GM12878 (cell line): Measurements from ENCODE around the gene KEL. TPM values are rescaled to one million over a fixed set of nuclear protein-coding genes. Genes with fewer than 3 reads are reported as not detected.

Experiments
- ATAC-seq: fragments of 200-7000 bp; cut with Tn5 transposase; 3 replicates; pipeline ENCODE4 v1.9.1; 2020; ENCODE audit warnings: mild to moderate bottlenecking, moderate library complexity
- BruUV-seq: library from RNA; stranded (reverse); fragments of 400-500 nt; replicated peaks from 2 replicates; lab custom pipeline; 2021; lab: Mats Ljungman, UMichigan
- CTCF ChIA-PET: fragments of 300-600 bp; sonication (Branson Sonifier 250); formaldehyde crosslinking; extraction: SDS; loops from one replicate; lab custom pipeline; 2021; ENCODE audit warnings: inconsistent platforms; lab: Yijun Ruan, JAX
- POLR2A ChIA-PET: fragments of 350-600 bp; formaldehyde crosslinking; extraction: SDS; loops from one replicate; lab custom pipeline; 2021; ENCODE audit warnings: inconsistent platforms; lab: Charles Lee
- RAD21 ChIA-PET: fragments of 300-600 bp; sonication (Branson Sonifier 250); formaldehyde crosslinking; loops from one replicate; lab custom pipeline; 2023; ENCODE audit warnings: antibody characterized with exemption; ENCODE audit not compliant: unreplicated experiment; lab: Charles Lee
- SMC1A ChIA-PET: fragments of 300-600 bp; sonication (Branson Sonifier 250); formaldehyde crosslinking; loops from one replicate; lab custom pipeline; 2023; ENCODE audit not compliant: unreplicated experiment, uncharacterized antibody; lab: Charles Lee
- DNase-seq: peaks from one replicate; pipeline ENCODE4 v3.0.0-alpha.2; 2011; ENCODE audit warnings: low read depth, low spot score
- FAIRE-seq: peaks from 3 replicates; lab custom pipeline; 2011; peaks lifted over from hg19 to GRCh38; lab: Jason Lieb, UNC
- H2AFZ ChIP-seq: 2 replicates; pipeline ENCODE4 v1.6.0; 2011; ENCODE audit warnings: low read depth, low read length, control low read depth; ENCODE audit not compliant: control insufficient read depth
- H3K27ac ChIP-seq: 2 replicates; pipeline ENCODE4 v1.5.1; 2011; ENCODE audit warnings: control low read depth; ENCODE audit not compliant: control insufficient read depth, insufficient read depth
- H3K27me3 ChIP-seq, 2 experiments: replicated peaks in 1 of 2; 2 replicates each; pipeline versions ENCODE4 v1.6.0 to v1.6.1; 2011; ENCODE audit warnings: low read length in 1 of 2; ENCODE audit not compliant: control insufficient read depth in 2 of 2, insufficient read depth in 2 of 2
- H3K36me3 ChIP-seq, 2 experiments: 2 replicates each; pipeline ENCODE4 v1.5.1; 2011; ENCODE audit warnings: low read length in 1 of 2; ENCODE audit not compliant: control insufficient read depth in 2 of 2, insufficient read depth in 2 of 2
- H3K4me1 ChIP-seq: 2 replicates; pipeline ENCODE4 v1.6.1; 2011; ENCODE audit warnings: mild to moderate bottlenecking, low read length, moderate library complexity, mixed read lengths; ENCODE audit not compliant: control insufficient read depth, insufficient read depth
- H3K4me2 ChIP-seq: 2 replicates; pipeline ENCODE4 v1.6.0; 2011; ENCODE audit warnings: control low read depth; ENCODE audit not compliant: control insufficient read depth, insufficient read depth
- H3K4me3 ChIP-seq: fragments of 200-600 bp; sonication (generic); 2 replicates; pipeline ENCODE4 v1.5.1; 2016
- H3K79me2 ChIP-seq: 2 replicates; pipeline ENCODE4 v1.6.0; 2011; ENCODE audit warnings: low read length; ENCODE audit not compliant: control insufficient read depth, insufficient read depth
- H3K9ac ChIP-seq: 2 replicates; pipeline ENCODE4 v1.8.0; 2011; ENCODE audit warnings: low read length, control low read depth, mixed read lengths; ENCODE audit not compliant: control insufficient read depth, insufficient read depth
- H3K9me3 ChIP-seq: replicated peaks from 3 replicates; pipeline ENCODE4 v1.5.1; 2011; ENCODE audit warnings: mild to moderate bottlenecking, low read length; ENCODE audit not compliant: control insufficient read depth, insufficient read depth
- H4K20me1 ChIP-seq: 2 replicates; pipeline ENCODE4 v1.6.0; 2011; ENCODE audit not compliant: control insufficient read depth, insufficient read depth
- SIN3A ChIP-seq: IDR thresholded peaks from 2 replicates; pipeline ENCODE4 v1.6.1; 2012; ENCODE audit warnings: low read depth, low read length, improper control_type of control experiment
- SMAD1 ChIP-seq: fragments of 450-650 bp; IDR thresholded peaks from 2 replicates; pipeline ENCODE4 v1.6.1; 2018; ENCODE audit warnings: mild to moderate bottlenecking, low read depth; ENCODE audit not compliant: partially characterized antibody
- SREBF1 ChIP-seq: IDR thresholded peaks from 2 replicates; pipeline ENCODE4 v1.6.1; 2012; ENCODE audit warnings: mild to moderate bottlenecking, low read length
- WGBS: methylation state at CpG from one replicate; pipeline ENCODE4 v1.1.6; 2016; ENCODE audit warnings: low lambda C conversion rate; ENCODE audit not compliant: insufficient replicate concordance, insufficient coverage; ENCODE audit errors: missing lambda C conversion rate; 5-methylcytosine and 5-hydroxymethylcytosine counted together
- in situ Hi-C: fragments of 300-500 bp; cut with MboI; formaldehyde crosslinking; loops from 9 replicates; pipeline ENCODE4 v1.14.3; 2018; ENCODE audit warnings: mixed read lengths
- intact Hi-C: fragments of 100-400 bp; cut with micrococcal nuclease; formaldehyde crosslinking; loops from one replicate; pipeline ENCODE4 v1.14.2; 2022; ENCODE audit not compliant: unreplicated experiment
- polyA plus RNA-seq, 11 experiments: library from polyadenylated mRNA; depleted of rRNA in 4 of 11; unstranded in 6 of 11; stranded (reverse) in 5 of 11; fragments of >200 nt; fragmentation: Nextera tagmentation in 4 of 11; fragmentation: Illumina TruSeq in 1 of 11; extraction: Ambion mirVana in 4 of 11; extraction: Trizol in 1 of 11; gene quantifications; 1 replicate in 1 of 11; 2 replicates in 10 of 11; pipeline versions ENCODE4 v1.2.1 to v1.2.3, GENCODE V29; 2011 to 2016; ENCODE audit warnings: inconsistent platforms in 2 of 11, missing spikeins in 2 of 11, low read depth in 1 of 11
- total RNA-seq, 4 experiments: library from RNA; depleted of rRNA in 3 of 4; stranded (reverse); fragments of >200 nt in 3 of 4; fragmentation: Illumina TruSeq in 1 of 4; extraction: Trizol in 1 of 4; gene quantifications; 2 replicates each; pipeline versions ENCODE4 v1.2.1 to v1.2.3, GENCODE V29; 2013 to 2021
- TF ChIP-seq, protein P1 (sequence below): fragments of 450-650 bp; IDR thresholded peaks from 2 replicates; pipeline ENCODE4 v1.6.1; 2018; ENCODE audit warnings: borderline replicate concordance, mild to moderate bottlenecking; ENCODE audit not compliant: partially characterized antibody
- TF ChIP-seq, protein P2 (sequence below): IDR thresholded peaks from 2 replicates; pipeline ENCODE4 v1.6.1; 2012; ENCODE audit warnings: low read length, inconsistent platforms
- TF ChIP-seq, protein P3 (sequence below): fragments of 450-650 bp; IDR thresholded peaks from 2 replicates; pipeline ENCODE4 v1.6.1; 2017; ENCODE audit warnings: mild to moderate bottlenecking, moderate library complexity

KEL gene
- total and polyA plus RNA-seq, 10 of the 15 experiments (the other 5 are each of a cell fraction or from before 2014, with no cell fraction given): 0.10 to 0.73 (median 0.23) TPM; not detected in 2

DNA sequence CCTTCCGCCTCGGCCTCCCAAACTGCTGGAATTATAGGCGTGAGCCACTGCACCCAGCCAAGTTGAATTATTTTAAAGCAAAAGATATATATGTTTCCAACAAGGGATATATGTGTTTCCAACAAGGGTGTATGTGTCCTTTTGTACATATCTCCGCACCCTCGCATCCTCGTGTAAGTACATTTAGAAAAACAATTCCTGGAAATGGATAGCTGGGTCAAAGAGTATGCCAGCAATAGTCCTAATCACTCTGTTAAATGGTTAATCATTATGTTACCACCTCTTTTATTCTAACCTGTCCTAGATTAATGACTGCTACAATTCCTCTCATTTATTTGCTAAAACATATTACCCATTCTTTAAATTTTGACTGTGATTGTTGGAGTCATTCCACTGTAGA lies 36.8 kb upstream of the KEL start:
- no TSS peak for BruUV-seq
- ATAC-seq (no peak), DNase-seq (no peak), FAIRE-seq (no peak)
- Histone ChIP-seq H3K9ac (no peak overlapping the region), H3K27me3 (no peaks in the 10 kb centered on the region), H4K20me1 (no peaks in the 10 kb centered on the region), H3K36me3 (no peaks in the 10 kb centered on the region), H3K4me1 (no peaks in the 10 kb centered on the region), H3K4me2 (no peak overlapping the region), H3K9me3 (no peaks in the 10 kb centered on the region; the same call in 2 of the 3 replicates), H2AFZ (no peak overlapping the region), H3K4me3 (no peak overlapping the region), H3K27ac (no peak overlapping the region), H3K79me2 (no peaks in the 10 kb centered on the region)
- ChIA-PET RAD21 (interaction anchor here (0.8 to 2.2 kb wide), 4 partner anchors 126 to 367 kb away, joined by 3 to 11 read pairs (median 4); no protein-coding TSS in a partner anchor), CTCF (interaction anchor here (0.8 to 19.2 kb wide), 10 partner anchors 10 to 464 kb away, joined by 3 to 434 read pairs (median 4); partner anchors contain the start of gene TAS2R40), SMC1A (interaction anchor here (1.8 to 11.6 kb wide), 4 partner anchors 9 to 218 kb away, joined by 4 to 191 read pairs (median 22); no protein-coding TSS in a partner anchor), POLR2A (no interaction called here)
- intact Hi-C loops (no loop called here), in situ Hi-C loops (no loop called here)
- no peak for TF ChIP-seq SIN3A
- TF ChIP-seq, protein P1, sequence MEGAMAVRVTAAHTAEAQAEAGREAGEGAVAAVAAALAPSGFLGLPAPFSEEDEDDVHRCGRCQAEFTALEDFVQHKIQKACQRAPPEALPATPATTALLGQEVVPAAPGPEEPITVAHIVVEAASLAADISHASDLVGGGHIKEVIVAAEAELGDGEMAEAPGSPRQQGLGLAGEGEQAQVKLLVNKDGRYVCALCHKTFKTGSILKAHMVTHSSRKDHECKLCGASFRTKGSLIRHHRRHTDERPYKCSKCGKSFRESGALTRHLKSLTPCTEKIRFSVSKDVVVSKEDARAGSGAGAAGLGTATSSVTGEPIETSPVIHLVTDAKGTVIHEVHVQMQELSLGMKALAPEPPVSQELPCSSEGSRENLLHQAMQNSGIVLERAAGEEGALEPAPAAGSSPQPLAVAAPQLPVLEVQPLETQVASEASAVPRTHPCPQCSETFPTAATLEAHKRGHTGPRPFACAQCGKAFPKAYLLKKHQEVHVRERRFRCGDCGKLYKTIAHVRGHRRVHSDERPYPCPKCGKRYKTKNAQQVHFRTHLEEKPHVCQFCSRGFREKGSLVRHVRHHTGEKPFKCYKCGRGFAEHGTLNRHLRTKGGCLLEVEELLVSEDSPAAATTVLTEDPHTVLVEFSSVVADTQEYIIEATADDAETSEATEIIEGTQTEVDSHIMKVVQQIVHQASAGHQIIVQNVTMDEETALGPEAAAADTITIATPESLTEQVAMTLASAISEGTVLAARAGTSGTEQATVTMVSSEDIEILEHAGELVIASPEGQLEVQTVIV: no peak
- TF ChIP-seq, protein P2, sequence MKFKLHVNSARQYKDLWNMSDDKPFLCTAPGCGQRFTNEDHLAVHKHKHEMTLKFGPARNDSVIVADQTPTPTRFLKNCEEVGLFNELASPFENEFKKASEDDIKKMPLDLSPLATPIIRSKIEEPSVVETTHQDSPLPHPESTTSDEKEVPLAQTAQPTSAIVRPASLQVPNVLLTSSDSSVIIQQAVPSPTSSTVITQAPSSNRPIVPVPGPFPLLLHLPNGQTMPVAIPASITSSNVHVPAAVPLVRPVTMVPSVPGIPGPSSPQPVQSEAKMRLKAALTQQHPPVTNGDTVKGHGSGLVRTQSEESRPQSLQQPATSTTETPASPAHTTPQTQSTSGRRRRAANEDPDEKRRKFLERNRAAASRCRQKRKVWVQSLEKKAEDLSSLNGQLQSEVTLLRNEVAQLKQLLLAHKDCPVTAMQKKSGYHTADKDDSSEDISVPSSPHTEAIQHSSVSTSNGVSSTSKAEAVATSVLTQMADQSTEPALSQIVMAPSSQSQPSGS: no peak
- no peak for TF ChIP-seq SMAD1
- TF ChIP-seq, protein P3, sequence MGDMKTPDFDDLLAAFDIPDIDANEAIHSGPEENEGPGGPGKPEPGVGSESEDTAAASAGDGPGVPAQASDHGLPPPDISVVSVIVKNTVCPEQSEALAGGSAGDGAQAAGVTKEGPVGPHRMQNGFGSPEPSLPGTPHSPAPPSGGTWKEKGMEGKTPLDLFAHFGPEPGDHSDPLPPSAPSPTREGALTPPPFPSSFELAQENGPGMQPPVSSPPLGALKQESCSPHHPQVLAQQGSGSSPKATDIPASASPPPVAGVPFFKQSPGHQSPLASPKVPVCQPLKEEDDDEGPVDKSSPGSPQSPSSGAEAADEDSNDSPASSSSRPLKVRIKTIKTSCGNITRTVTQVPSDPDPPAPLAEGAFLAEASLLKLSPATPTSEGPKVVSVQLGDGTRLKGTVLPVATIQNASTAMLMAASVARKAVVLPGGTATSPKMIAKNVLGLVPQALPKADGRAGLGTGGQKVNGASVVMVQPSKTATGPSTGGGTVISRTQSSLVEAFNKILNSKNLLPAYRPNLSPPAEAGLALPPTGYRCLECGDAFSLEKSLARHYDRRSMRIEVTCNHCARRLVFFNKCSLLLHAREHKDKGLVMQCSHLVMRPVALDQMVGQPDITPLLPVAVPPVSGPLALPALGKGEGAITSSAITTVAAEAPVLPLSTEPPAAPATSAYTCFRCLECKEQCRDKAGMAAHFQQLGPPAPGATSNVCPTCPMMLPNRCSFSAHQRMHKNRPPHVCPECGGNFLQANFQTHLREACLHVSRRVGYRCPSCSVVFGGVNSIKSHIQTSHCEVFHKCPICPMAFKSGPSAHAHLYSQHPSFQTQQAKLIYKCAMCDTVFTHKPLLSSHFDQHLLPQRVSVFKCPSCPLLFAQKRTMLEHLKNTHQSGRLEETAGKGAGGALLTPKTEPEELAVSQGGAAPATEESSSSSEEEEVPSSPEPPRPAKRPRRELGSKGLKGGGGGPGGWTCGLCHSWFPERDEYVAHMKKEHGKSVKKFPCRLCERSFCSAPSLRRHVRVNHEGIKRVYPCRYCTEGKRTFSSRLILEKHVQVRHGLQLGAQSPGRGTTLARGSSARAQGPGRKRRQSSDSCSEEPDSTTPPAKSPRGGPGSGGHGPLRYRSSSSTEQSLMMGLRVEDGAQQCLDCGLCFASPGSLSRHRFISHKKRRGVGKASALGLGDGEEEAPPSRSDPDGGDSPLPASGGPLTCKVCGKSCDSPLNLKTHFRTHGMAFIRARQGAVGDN: no peak
- no peak for TF ChIP-seq SREBF1
- WGBS: 67% methylated on average over 6 of the region's 6 CpGs
